ENCODE data around the gene HIGD2B.

Gene HIGD2B

DNA sequence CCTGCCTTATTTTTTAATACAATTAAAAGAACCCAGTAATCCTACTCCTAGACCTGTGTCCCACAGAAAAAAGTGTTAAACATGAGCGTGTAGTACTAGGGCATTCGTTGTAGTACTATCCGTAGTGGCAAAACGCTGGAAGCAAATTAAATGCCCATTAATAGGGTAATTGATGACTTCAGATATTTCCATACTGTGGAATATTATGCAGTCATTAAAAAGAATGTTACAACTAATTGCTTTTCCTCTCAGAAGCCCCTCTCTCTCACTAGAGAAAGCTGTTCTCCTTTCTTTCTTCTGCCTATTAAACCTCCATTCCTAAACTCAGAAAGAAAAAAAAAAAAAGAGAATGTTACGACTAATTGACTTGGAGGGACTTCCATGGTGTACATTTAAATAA is 2.7 kb upstream of the HIGD2B start:
- Histone ChIP-seq H3K4me1 (ENCODE audit: insufficient read depth, low read length, severe bottlenecking) (peaks cover 54% of the 10 kb centered on the region), H3K36me3 (ENCODE audit: insufficient read depth, low read length) (no peaks in the 10 kb centered on the region), H3F3A (ENCODE audit: insufficient read depth, low read length) (peaks cover 5% of the 10 kb centered on the region; the same call in 1 of the 2 replicates), H3K27ac (ENCODE audit: low read depth, low read length, poor library complexity, severe bottlenecking) (no peak overlapping the region), H2AFZ (ENCODE audit: low read length) (no peak overlapping the region), H3K9ac (ENCODE audit: low read length) (no peak overlapping the region), H3K9me2 (ENCODE audit: low read depth, low read length) (no peaks in the 10 kb centered on the region), H3K9me3 (ENCODE audit: low read length) (no peaks in the 10 kb centered on the region), H3K79me2 (ENCODE audit: insufficient read depth, low read length) (no peaks in the 10 kb centered on the region), H3K4me3 (ENCODE audit: low read depth, low read length, poor library complexity, severe bottlenecking) (no peak overlapping the region), H4K20me1 (ENCODE audit: insufficient read depth, low read length) (no peaks in the 10 kb centered on the region), H3K27me3 (ENCODE audit: insufficient read depth, low read length) (no peaks in the 10 kb centered on the region), H3K4me2 (ENCODE audit: low read length) (no peak overlapping the region)
- TF ChIP-seq, protein P1, sequence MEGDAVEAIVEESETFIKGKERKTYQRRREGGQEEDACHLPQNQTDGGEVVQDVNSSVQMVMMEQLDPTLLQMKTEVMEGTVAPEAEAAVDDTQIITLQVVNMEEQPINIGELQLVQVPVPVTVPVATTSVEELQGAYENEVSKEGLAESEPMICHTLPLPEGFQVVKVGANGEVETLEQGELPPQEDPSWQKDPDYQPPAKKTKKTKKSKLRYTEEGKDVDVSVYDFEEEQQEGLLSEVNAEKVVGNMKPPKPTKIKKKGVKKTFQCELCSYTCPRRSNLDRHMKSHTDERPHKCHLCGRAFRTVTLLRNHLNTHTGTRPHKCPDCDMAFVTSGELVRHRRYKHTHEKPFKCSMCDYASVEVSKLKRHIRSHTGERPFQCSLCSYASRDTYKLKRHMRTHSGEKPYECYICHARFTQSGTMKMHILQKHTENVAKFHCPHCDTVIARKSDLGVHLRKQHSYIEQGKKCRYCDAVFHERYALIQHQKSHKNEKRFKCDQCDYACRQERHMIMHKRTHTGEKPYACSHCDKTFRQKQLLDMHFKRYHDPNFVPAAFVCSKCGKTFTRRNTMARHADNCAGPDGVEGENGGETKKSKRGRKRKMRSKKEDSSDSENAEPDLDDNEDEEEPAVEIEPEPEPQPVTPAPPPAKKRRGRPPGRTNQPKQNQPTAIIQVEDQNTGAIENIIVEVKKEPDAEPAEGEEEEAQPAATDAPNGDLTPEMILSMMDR (IDR thresholded peaks at IDR 0.05; ENCODE audit: low read length) = no peak
- no peak for TF ChIP-seq EZH2 (IDR thresholded peaks at IDR 0.05; ENCODE audit: borderline replicate concordance, low read length)

DNA sequence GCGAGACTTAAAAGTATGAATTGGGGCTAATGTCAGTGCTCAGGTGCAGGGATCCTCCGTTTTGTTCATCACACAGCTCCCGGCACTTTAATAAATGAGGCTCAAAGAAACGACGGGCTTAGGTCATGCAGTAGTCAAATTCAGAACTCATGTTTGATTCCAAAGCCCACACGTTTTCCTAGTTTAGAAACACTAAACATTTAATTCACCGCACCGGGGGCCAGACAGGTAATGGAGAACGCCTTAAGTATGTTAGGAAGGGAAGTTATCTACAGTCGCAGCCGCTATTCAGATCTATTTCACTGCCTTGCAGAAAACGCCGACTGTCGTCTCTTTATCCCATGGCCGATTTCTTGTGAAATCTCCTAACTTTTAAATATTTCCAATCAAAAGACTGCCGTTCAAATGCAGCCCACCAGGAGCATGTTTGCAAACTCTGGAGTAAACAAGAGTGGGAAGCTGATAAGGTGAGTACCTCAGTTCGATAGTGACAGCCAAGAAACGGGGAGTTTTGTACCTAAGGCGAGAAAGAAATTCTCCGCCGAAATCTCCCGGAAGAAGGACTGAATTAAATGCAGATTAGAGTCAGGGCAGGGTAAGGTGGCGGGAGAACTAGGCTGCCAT is 569 bp downstream of the HIGD2B start:
- Histone ChIP-seq H2AFZ (ENCODE audit: low read length) (0 out of 2 replicates have a peak overlapping the region, but pooled peaks have one; percentile 6), H3K4me1 (ENCODE audit: insufficient read depth, low read length, severe bottlenecking) (peaks cover 33% of the 10 kb centered on the region), H3K27me3 (ENCODE audit: insufficient read depth, low read length) (no peaks in the 10 kb centered on the region), H3K9ac (ENCODE audit: low read length) (peak overlapping the region; percentile 77), H3K9me3 (ENCODE audit: low read length) (no peaks in the 10 kb centered on the region), H3K27ac (ENCODE audit: low read depth, low read length, poor library complexity, severe bottlenecking) (peak overlapping the region; percentile 86), H3K4me2 (ENCODE audit: low read length) (peak overlapping the region; percentile 81), H3K4me3 (ENCODE audit: low read depth, low read length, poor library complexity, severe bottlenecking) (peak overlapping the region; percentile 76), H3K36me3 (ENCODE audit: insufficient read depth, low read length) (no peaks in the 10 kb centered on the region), H3F3A (ENCODE audit: insufficient read depth, low read length) (peaks cover 4% of the 10 kb centered on the region; the same call in 1 of the 2 replicates), H3K9me2 (ENCODE audit: low read depth, low read length) (no peaks in the 10 kb centered on the region), H4K20me1 (ENCODE audit: insufficient read depth, low read length) (no peaks in the 10 kb centered on the region), H3K79me2 (ENCODE audit: insufficient read depth, low read length) (no peaks in the 10 kb centered on the region)
- no peak for TF ChIP-seq EZH2 (IDR thresholded peaks at IDR 0.05; ENCODE audit: borderline replicate concordance, low read length)
- TF ChIP-seq, protein P1 (IDR thresholded peaks at IDR 0.05; ENCODE audit: low read length) = no peak

DNA sequence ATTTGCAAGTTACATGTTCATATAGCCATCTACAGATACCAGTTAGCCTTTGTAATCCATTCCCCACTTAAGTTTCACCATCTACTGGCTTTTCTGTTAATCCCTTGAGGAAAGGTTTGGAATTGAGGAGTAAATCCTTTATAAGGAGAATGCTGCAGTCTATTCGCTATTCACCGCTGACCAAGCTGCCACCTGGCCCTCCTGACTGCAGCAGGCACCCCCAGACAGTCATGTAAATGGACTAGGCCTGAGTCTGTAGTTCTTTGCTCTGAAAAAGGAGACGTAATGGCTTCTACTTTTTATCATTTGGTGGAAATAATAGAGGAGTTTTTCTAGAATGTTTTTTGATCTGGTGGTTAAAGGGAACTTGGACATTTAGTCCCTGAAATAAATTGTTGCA is 3.2 kb downstream of the HIGD2B start:
- no peaks in the 10 kb centered on the region for H3K9me3 ChIP-seq (ENCODE audit: low read length)
- no peaks in the 10 kb centered on the region for H3K27me3 ChIP-seq (ENCODE audit: insufficient read depth, low read length)
- H4K20me1 ChIP-seq (ENCODE audit: insufficient read depth, low read length) = no peaks in the 10 kb centered on the region
- H3K4me2 ChIP-seq (ENCODE audit: low read length) = no peak overlapping the region
- H3K4me3 ChIP-seq (ENCODE audit: low read depth, low read length, poor library complexity, severe bottlenecking) = no peak overlapping the region
- no peak overlapping the region for H2AFZ ChIP-seq (ENCODE audit: low read length)
- no peaks in the 10 kb centered on the region for H3K9me2 ChIP-seq (ENCODE audit: low read depth, low read length)
- no peaks in the 10 kb centered on the region for H3K79me2 ChIP-seq (ENCODE audit: insufficient read depth, low read length)
- no peaks in the 10 kb centered on the region for H3K36me3 ChIP-seq (ENCODE audit: insufficient read depth, low read length)
- H3K4me1 ChIP-seq (ENCODE audit: insufficient read depth, low read length, severe bottlenecking) = peaks cover 23% of the 10 kb centered on the region
- no peaks in the 10 kb centered on the region for H3F3A ChIP-seq (ENCODE audit: insufficient read depth, low read length)
- TF ChIP-seq, protein P1 (IDR thresholded peaks at IDR 0.05; ENCODE audit: low read length) = no peak
- no peak for TF ChIP-seq EZH2 (IDR thresholded peaks at IDR 0.05; ENCODE audit: borderline replicate concordance, low read length)
- H3K9ac ChIP-seq (ENCODE audit: low read length) = no peak overlapping the region
- H3K27ac ChIP-seq (ENCODE audit: low read depth, low read length, poor library complexity, severe bottlenecking) = no peak overlapping the region
